Measurements from ENCODE around the gene RIMBP2.

DNA sequence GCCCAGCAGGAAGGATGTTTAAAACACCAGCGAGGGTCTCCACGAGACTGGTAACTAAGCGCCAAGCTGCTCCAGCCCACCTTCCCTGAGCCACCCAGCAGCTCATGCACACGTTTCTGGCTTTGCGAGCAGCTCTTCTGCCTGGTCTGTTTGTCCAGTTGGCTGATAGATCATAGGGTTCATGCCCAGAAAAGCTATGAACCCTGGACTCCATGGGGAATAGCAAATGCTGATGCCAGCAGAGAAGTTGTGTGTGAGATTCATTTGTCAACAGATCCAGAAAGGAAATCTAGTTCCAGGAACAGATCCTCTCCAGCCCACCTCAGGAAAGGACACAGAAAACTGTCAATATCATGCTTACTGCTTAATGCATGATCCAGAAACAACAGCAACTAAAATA, 28.2 kb upstream of the RIMBP2 start:
- TF ChIP-seq, protein P1, sequence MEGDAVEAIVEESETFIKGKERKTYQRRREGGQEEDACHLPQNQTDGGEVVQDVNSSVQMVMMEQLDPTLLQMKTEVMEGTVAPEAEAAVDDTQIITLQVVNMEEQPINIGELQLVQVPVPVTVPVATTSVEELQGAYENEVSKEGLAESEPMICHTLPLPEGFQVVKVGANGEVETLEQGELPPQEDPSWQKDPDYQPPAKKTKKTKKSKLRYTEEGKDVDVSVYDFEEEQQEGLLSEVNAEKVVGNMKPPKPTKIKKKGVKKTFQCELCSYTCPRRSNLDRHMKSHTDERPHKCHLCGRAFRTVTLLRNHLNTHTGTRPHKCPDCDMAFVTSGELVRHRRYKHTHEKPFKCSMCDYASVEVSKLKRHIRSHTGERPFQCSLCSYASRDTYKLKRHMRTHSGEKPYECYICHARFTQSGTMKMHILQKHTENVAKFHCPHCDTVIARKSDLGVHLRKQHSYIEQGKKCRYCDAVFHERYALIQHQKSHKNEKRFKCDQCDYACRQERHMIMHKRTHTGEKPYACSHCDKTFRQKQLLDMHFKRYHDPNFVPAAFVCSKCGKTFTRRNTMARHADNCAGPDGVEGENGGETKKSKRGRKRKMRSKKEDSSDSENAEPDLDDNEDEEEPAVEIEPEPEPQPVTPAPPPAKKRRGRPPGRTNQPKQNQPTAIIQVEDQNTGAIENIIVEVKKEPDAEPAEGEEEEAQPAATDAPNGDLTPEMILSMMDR (IDR thresholded peaks at IDR 0.05): no peak
- TF ChIP-seq SIN3A (IDR thresholded peaks at IDR 0.05; ENCODE audit: borderline replicate concordance, low read depth, low read length) (no peak), CHD2 (IDR thresholded peaks at IDR 0.05; ENCODE audit: low read length, partially characterized antibody) (no peak), SMC3 (IDR thresholded peaks at IDR 0.05; ENCODE audit: low read depth, low read length) (no peak), TAF1 (IDR thresholded peaks at IDR 0.05; ENCODE audit: borderline replicate concordance, low read depth, low read length) (no peak), MXI1 (IDR thresholded peaks at IDR 0.05; ENCODE audit: low read depth, low read length) (no peak), TEAD4 (IDR thresholded peaks at IDR 0.05; ENCODE audit: borderline replicate concordance, insufficient read depth) (no peak), RFX5 (IDR thresholded peaks at IDR 0.05; ENCODE audit: low read length) (no peak), EZH2phosphoT487 (IDR thresholded peaks at IDR 0.05; ENCODE audit: borderline replicate concordance, low read depth) (no peak), RAD21 (IDR thresholded peaks at IDR 0.05; ENCODE audit: low read length) (no peak)
- TF ChIP-seq, protein P2, sequence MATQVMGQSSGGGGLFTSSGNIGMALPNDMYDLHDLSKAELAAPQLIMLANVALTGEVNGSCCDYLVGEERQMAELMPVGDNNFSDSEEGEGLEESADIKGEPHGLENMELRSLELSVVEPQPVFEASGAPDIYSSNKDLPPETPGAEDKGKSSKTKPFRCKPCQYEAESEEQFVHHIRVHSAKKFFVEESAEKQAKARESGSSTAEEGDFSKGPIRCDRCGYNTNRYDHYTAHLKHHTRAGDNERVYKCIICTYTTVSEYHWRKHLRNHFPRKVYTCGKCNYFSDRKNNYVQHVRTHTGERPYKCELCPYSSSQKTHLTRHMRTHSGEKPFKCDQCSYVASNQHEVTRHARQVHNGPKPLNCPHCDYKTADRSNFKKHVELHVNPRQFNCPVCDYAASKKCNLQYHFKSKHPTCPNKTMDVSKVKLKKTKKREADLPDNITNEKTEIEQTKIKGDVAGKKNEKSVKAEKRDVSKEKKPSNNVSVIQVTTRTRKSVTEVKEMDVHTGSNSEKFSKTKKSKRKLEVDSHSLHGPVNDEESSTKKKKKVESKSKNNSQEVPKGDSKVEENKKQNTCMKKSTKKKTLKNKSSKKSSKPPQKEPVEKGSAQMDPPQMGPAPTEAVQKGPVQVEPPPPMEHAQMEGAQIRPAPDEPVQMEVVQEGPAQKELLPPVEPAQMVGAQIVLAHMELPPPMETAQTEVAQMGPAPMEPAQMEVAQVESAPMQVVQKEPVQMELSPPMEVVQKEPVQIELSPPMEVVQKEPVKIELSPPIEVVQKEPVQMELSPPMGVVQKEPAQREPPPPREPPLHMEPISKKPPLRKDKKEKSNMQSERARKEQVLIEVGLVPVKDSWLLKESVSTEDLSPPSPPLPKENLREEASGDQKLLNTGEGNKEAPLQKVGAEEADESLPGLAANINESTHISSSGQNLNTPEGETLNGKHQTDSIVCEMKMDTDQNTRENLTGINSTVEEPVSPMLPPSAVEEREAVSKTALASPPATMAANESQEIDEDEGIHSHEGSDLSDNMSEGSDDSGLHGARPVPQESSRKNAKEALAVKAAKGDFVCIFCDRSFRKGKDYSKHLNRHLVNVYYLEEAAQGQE (IDR thresholded peaks at IDR 0.05; ENCODE audit: low read depth, low read length): no peak
- TF ChIP-seq, protein P3, sequence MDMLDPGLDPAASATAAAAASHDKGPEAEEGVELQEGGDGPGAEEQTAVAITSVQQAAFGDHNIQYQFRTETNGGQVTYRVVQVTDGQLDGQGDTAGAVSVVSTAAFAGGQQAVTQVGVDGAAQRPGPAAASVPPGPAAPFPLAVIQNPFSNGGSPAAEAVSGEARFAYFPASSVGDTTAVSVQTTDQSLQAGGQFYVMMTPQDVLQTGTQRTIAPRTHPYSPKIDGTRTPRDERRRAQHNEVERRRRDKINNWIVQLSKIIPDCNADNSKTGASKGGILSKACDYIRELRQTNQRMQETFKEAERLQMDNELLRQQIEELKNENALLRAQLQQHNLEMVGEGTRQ (IDR thresholded peaks at IDR 0.05; ENCODE audit: borderline replicate concordance, low read depth, low read length): no peak

All from SK-N-SH (cell line).